ENCODE data around the gene LSM14B.

Gene LSM14B

DNA sequence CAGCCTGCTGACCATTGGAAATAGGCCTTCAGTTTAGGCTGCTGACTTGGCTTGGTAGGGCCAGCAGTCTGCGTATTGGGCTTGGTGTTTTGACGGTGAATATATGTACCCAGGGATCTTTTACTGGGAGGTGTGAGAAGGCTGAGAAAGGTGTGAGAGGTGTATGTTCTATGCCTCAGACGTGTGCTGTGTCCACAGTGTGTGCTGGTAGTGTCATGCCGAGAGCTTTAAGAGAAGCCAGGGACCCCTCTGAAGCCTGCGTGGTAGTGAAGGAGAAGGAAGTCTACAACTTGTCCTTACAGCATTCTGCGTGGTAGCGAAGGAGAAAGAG is 23.4 kb downstream of the LSM14B start:
- no peak for ATAC-seq
- TF ChIP-seq ZFP3 (CRISPR knock-in tag; IDR thresholded peaks at IDR 0.05) (no peak), CSDC2 (CRISPR knock-in tag; IDR thresholded peaks at IDR 0.05) (no peak), ZNF70 (CRISPR knock-in tag; IDR thresholded peaks at IDR 0.05) (no peak), ESRRG (CRISPR knock-in tag; IDR thresholded peaks at IDR 0.05) (no peak), BACH2 (CRISPR knock-in tag; IDR thresholded peaks at IDR 0.05; ENCODE audit: borderline replicate concordance) (no peak), ZFP30 (CRISPR knock-in tag; IDR thresholded peaks at IDR 0.05) (no peak), SNAI2 (CRISPR knock-in tag; IDR thresholded peaks at IDR 0.05) (no peak), ISL1 (CRISPR knock-in tag; IDR thresholded peaks at IDR 0.05) (no peak), ZNF8 (CRISPR knock-in tag; IDR thresholded peaks at IDR 0.05) (no peak)
- TF ChIP-seq, protein P1, sequence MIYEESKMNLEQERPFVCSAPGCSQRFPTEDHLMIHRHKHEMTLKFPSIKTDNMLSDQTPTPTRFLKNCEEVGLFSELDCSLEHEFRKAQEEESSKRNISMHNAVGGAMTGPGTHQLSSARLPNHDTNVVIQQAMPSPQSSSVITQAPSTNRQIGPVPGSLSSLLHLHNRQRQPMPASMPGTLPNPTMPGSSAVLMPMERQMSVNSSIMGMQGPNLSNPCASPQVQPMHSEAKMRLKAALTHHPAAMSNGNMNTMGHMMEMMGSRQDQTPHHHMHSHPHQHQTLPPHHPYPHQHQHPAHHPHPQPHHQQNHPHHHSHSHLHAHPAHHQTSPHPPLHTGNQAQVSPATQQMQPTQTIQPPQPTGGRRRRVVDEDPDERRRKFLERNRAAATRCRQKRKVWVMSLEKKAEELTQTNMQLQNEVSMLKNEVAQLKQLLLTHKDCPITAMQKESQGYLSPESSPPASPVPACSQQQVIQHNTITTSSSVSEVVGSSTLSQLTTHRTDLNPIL (CRISPR knock-in tag; IDR thresholded peaks at IDR 0.05; ENCODE audit: low read depth), result no peak
- TF ChIP-seq, protein P2, sequence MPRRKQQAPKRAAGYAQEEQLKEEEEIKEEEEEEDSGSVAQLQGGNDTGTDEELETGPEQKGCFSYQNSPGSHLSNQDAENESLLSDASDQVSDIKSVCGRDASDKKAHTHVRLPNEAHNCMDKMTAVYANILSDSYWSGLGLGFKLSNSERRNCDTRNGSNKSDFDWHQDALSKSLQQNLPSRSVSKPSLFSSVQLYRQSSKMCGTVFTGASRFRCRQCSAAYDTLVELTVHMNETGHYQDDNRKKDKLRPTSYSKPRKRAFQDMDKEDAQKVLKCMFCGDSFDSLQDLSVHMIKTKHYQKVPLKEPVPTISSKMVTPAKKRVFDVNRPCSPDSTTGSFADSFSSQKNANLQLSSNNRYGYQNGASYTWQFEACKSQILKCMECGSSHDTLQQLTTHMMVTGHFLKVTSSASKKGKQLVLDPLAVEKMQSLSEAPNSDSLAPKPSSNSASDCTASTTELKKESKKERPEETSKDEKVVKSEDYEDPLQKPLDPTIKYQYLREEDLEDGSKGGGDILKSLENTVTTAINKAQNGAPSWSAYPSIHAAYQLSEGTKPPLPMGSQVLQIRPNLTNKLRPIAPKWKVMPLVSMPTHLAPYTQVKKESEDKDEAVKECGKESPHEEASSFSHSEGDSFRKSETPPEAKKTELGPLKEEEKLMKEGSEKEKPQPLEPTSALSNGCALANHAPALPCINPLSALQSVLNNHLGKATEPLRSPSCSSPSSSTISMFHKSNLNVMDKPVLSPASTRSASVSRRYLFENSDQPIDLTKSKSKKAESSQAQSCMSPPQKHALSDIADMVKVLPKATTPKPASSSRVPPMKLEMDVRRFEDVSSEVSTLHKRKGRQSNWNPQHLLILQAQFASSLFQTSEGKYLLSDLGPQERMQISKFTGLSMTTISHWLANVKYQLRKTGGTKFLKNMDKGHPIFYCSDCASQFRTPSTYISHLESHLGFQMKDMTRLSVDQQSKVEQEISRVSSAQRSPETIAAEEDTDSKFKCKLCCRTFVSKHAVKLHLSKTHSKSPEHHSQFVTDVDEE (CRISPR knock-in tag; IDR thresholded peaks at IDR 0.05), result no peak
- TF ChIP-seq, protein P3, sequence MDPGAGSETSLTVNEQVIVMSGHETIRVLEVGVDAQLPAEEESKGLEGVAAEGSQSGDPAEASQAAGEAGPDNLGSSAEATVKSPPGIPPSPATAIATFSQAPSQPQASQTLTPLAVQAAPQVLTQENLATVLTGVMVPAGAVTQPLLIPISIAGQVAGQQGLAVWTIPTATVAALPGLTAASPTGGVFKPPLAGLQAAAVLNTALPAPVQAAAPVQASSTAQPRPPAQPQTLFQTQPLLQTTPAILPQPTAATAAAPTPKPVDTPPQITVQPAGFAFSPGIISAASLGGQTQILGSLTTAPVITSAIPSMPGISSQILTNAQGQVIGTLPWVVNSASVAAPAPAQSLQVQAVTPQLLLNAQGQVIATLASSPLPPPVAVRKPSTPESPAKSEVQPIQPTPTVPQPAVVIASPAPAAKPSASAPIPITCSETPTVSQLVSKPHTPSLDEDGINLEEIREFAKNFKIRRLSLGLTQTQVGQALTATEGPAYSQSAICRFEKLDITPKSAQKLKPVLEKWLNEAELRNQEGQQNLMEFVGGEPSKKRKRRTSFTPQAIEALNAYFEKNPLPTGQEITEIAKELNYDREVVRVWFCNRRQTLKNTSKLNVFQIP (CRISPR knock-in tag; IDR thresholded peaks at IDR 0.05; ENCODE audit: borderline replicate concordance, low read depth), result no peak
- TF ChIP-seq, protein P4, sequence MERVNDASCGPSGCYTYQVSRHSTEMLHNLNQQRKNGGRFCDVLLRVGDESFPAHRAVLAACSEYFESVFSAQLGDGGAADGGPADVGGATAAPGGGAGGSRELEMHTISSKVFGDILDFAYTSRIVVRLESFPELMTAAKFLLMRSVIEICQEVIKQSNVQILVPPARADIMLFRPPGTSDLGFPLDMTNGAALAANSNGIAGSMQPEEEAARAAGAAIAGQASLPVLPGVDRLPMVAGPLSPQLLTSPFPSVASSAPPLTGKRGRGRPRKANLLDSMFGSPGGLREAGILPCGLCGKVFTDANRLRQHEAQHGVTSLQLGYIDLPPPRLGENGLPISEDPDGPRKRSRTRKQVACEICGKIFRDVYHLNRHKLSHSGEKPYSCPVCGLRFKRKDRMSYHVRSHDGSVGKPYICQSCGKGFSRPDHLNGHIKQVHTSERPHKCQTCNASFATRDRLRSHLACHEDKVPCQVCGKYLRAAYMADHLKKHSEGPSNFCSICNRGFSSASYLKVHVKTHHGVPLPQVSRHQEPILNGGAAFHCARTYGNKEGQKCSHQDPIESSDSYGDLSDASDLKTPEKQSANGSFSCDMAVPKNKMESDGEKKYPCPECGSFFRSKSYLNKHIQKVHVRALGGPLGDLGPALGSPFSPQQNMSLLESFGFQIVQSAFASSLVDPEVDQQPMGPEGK (CRISPR knock-in tag; IDR thresholded peaks at IDR 0.05; ENCODE audit: borderline replicate concordance), result no peak

GRCh38 chr20:62146019-62146755 is 23.9 kb downstream of the LSM14B start:
- no peak for ATAC-seq
- no peak for TF ChIP-seq GLIS3 (CRISPR knock-in tag; IDR thresholded peaks at IDR 0.05)
- TF ChIP-seq ZFP3 (CRISPR knock-in tag; IDR thresholded peaks at IDR 0.05), result peak; percentile 88
- no peak for TF ChIP-seq OSR1 (CRISPR knock-in tag; IDR thresholded peaks at IDR 0.05)
- TF ChIP-seq, protein P1 (CRISPR knock-in tag; IDR thresholded peaks at IDR 0.05; ENCODE audit: low read depth), result no peak

DNA sequence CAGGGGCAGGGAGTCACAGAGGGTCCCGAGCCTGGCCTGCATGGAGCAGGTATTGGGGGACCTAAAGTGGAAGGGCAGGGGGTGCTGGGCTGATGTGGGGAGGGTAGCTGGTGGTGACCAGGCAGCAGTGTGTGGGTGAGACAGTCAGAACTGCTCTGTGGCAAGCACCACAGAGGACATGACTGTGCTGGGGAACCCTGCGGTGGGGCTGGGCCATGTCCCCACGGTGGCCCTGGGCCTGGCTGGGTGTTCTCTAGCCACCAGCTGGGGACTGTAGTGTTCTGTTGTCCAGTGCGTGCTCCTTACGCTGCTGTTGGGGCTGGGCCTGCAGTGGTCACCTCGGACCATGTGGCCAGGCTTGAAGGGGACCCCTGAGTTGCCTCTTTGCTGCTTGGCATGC is 24.9 kb downstream of the LSM14B start:
- no peak for ATAC-seq
- TF ChIP-seq GLIS3 (CRISPR knock-in tag; IDR thresholded peaks at IDR 0.05) (no peak), ARNTL (CRISPR knock-in tag; IDR thresholded peaks at IDR 0.05; ENCODE audit: borderline replicate concordance, low read depth) (no peak), OSR1 (CRISPR knock-in tag; IDR thresholded peaks at IDR 0.05) (no peak), ISL1 (CRISPR knock-in tag; IDR thresholded peaks at IDR 0.05) (no peak), SNAI2 (CRISPR knock-in tag; IDR thresholded peaks at IDR 0.05) (no peak), BACH2 (CRISPR knock-in tag; IDR thresholded peaks at IDR 0.05; ENCODE audit: borderline replicate concordance) (no peak), CSDC2 (CRISPR knock-in tag; IDR thresholded peaks at IDR 0.05) (no peak), TCF4 (CRISPR knock-in tag; IDR thresholded peaks at IDR 0.05; ENCODE audit: borderline replicate concordance) (no peak), RARB (CRISPR knock-in tag; IDR thresholded peaks at IDR 0.05) (no peak), ZNF8 (CRISPR knock-in tag; IDR thresholded peaks at IDR 0.05) (no peak), ESRRG (CRISPR knock-in tag; IDR thresholded peaks at IDR 0.05) (no peak), ZC3H10 (CRISPR knock-in tag; IDR thresholded peaks at IDR 0.05) (no peak), ZFP3 (CRISPR knock-in tag; IDR thresholded peaks at IDR 0.05) (no peak)
- TF ChIP-seq, protein P1 (CRISPR knock-in tag; IDR thresholded peaks at IDR 0.05; ENCODE audit: low read depth), result no peak
- TF ChIP-seq, protein P2 (CRISPR knock-in tag; IDR thresholded peaks at IDR 0.05), result no peak

Data from SK-N-SH treated with all-trans-retinoic acid at 6 μM for 48 hours (cell line).